K562 (cell line): ENCODE results near the gene PYGL. TPM values are rescaled to one million over a fixed set of nuclear protein-coding genes. Genes with fewer than 3 reads are reported as not detected.

ENCODE experiments used
- ATAC-seq: fragments of 200-7000 bp; cut with Tn5 transposase; 3 replicates; pipeline ENCODE4 v1.9.1; 2020; ENCODE audit warnings: moderate library complexity
- BruUV-seq: library from RNA; stranded (reverse); fragments of 400-500 nt; replicated peaks from 2 replicates; lab custom pipeline; 2021; lab: Mats Ljungman, UMichigan
- CTCF ChIA-PET: fragments of 300-600 bp; formaldehyde crosslinking; extraction: SDS; loops from one replicate; lab custom pipeline; 2021; ENCODE audit warnings: low intra/inter-chr PET ratio; lab: Yijun Ruan, JAX
- POLR2A ChIA-PET: fragments of 300-600, 350-650 bp; sonication (Branson Sonifier 250); formaldehyde crosslinking; extraction: SDS; loops from one replicate; lab custom pipeline; 2021; ENCODE audit warnings: antibody characterized with exemption, inconsistent platforms; lab: Yijun Ruan, JAX
- DNase-seq, 4 experiments: peaks; one replicate each; pipeline versions ENCODE4 v3.0.0 to v3.0.0-alpha.2; 2011 to 2018; ENCODE audit warnings: low spot score in 3 of 4, mixed read lengths in 3 of 4; ENCODE audit errors: extremely low read depth in 1 of 4
- FAIRE-seq: peaks from 2 replicates; lab custom pipeline; 2011; peaks lifted over from hg19 to GRCh38; lab: Jason Lieb, UNC
- H2AFZ ChIP-seq: 2 replicates; pipeline ENCODE4 v1.6.0; 2011; ENCODE audit warnings: low read depth, low read length, control low read depth, inconsistent platforms
- H3K27ac ChIP-seq: fragments of 200-600 bp; 3 replicates; pipeline ENCODE4 v1.8.0; 2011; ENCODE audit warnings: low read depth, mild to moderate bottlenecking, control low read depth, inconsistent platforms, low read length, moderate library complexity, mixed read lengths; ENCODE audit errors: extremely low read depth
- H3K27me3 ChIP-seq, 2 experiments: fragments of 300-600 bp in 1 of 2; 2 replicates in 1 of 2; 3 replicates in 1 of 2; pipeline versions ENCODE4 v1.6.0 to v1.8.0; 2011; ENCODE audit warnings: inconsistent platforms in 2 of 2, low read length in 2 of 2, mild to moderate bottlenecking in 1 of 2, mixed read lengths in 1 of 2, moderate library complexity in 1 of 2; ENCODE audit not compliant: control insufficient read depth in 2 of 2, insufficient read depth in 2 of 2
- H3K36me3 ChIP-seq: fragments of 300-600 bp; 3 replicates; pipeline ENCODE4 v1.8.0; 2011; ENCODE audit warnings: mild to moderate bottlenecking, low read length, inconsistent platforms; ENCODE audit not compliant: control insufficient read depth, insufficient read depth
- H3K4me1 ChIP-seq, 2 experiments: fragments of 200-600 bp in 1 of 2; replicated peaks in 1 of 2; 2 replicates in 1 of 2; 3 replicates in 1 of 2; pipeline versions ENCODE4 v1.5.1 to v1.8.0; 2011; ENCODE audit warnings: inconsistent platforms in 2 of 2, low read length in 2 of 2, mild to moderate bottlenecking in 1 of 2, mixed read lengths in 1 of 2, moderate library complexity in 1 of 2; ENCODE audit not compliant: control insufficient read depth in 2 of 2, insufficient read depth in 2 of 2
- H3K4me2 ChIP-seq: 2 replicates; pipeline ENCODE4 v1.6.1; 2011; ENCODE audit warnings: low read length, control low read depth, inconsistent platforms, mixed read lengths; ENCODE audit not compliant: insufficient read depth
- H3K4me3 ChIP-seq: fragments of 200-600 bp; sonication (generic), shearing (Covaris generic); 2 replicates; pipeline ENCODE4 v1.5.1; 2016; ENCODE audit warnings: control low read depth, inconsistent platforms
- H3K79me2 ChIP-seq: fragments of 200-600 bp; 3 replicates; pipeline ENCODE4 v1.8.0; 2011; ENCODE audit warnings: low read length, inconsistent platforms; ENCODE audit not compliant: control insufficient read depth, insufficient read depth
- H3K9ac ChIP-seq, 2 experiments: 2 replicates each; pipeline versions ENCODE4 v1.6.0 to v1.6.1; 2011; ENCODE audit warnings: low read depth in 2 of 2, low read length in 2 of 2, control low read depth in 1 of 2, inconsistent platforms in 1 of 2, mild to moderate bottlenecking in 1 of 2, mixed read lengths in 1 of 2; ENCODE audit not compliant: insufficient read depth in 1 of 2
- H3K9me1 ChIP-seq: one replicate; pipeline ENCODE4 v1.6.0; 2011; ENCODE audit warnings: inconsistent platforms, mild to moderate bottlenecking, low read length, moderate library complexity; ENCODE audit not compliant: control insufficient read depth, insufficient read depth
- H3K9me3 ChIP-seq: replicated peaks from 2 replicates; pipeline ENCODE4 v1.5.1; 2011; ENCODE audit warnings: low read depth, low read length, inconsistent platforms; ENCODE audit not compliant: control insufficient read depth, insufficient read depth
- H4K20me1 ChIP-seq: replicated peaks from 2 replicates; pipeline ENCODE4 v1.6.1; 2011; ENCODE audit warnings: low read length, inconsistent platforms, mixed read lengths; ENCODE audit not compliant: control insufficient read depth, insufficient read depth
- ARID1B ChIP-seq: fragments of 450-650 bp; IDR thresholded peaks from 2 replicates; pipeline ENCODE4 v1.6.1; 2016; ENCODE audit warnings: antibody characterized with exemption, mild to moderate bottlenecking, inconsistent platforms
- ELF1 ChIP-seq: fragments of 200-800 bp; sonication (Bioruptor generic); IDR thresholded peaks from 2 replicates; pipeline ENCODE4 v1.6.1; 2016; ENCODE audit warnings: missing genetic modification characterization, missing compliant biosample characterization
- EP400 ChIP-seq: fragments of 450-650 bp; IDR thresholded peaks from 2 replicates; pipeline ENCODE4 v1.6.1; 2017; ENCODE audit warnings: antibody characterized with exemption, mild to moderate bottlenecking, moderate library complexity
- ETV1 ChIP-seq: fragments of 450-650 bp; conservative IDR thresholded peaks from 2 replicates; pipeline ENCODE4 v1.6.1; 2016; ENCODE audit warnings: missing genetic modification characterization, control low read depth, low read depth, missing compliant biosample characterization
- HMGN3 ChIP-seq: IDR thresholded peaks from 2 replicates; pipeline ENCODE4 v1.6.1; 2011; ENCODE audit warnings: borderline replicate concordance, low read depth, mild to moderate bottlenecking, mixed read lengths, low read length; ENCODE audit not compliant: insufficient read length; ENCODE audit errors: extremely low read depth
- KAT8 ChIP-seq: fragments of 450-650 bp; IDR thresholded peaks from 2 replicates; pipeline ENCODE4 v1.6.1; 2016; ENCODE audit warnings: low read depth, mild to moderate bottlenecking
- RBM34 ChIP-seq: fragments of 200-400 bp; formaldehyde crosslinking; IDR thresholded peaks from 2 replicates; pipeline ENCODE4 v1.6.1; 2018; ENCODE audit warnings: low read length, borderline replicate concordance; ENCODE audit not compliant: insufficient read depth
- SAFB ChIP-seq: fragments of 200-400 bp; formaldehyde crosslinking; IDR thresholded peaks from 2 replicates; pipeline ENCODE4 v1.6.1; 2017; ENCODE audit warnings: low read depth, low read length, borderline replicate concordance
- SIRT6 ChIP-seq: IDR thresholded peaks from one replicate; pipeline ENCODE4 v1.6.1; 2012; ENCODE audit warnings: low read depth, mild to moderate bottlenecking, control low read depth, inconsistent platforms, low read length, moderate library complexity
- SRF ChIP-seq, 2 experiments: fragments of 250-450, 450-650 bp in 1 of 2; sonication (Bioruptor Pico) in 1 of 2; sonication (generic) in 1 of 2; formaldehyde crosslinking; IDR thresholded peaks; 2 replicates each; pipeline versions ENCODE4 v1.5.0 to v1.5.1; 2020 to 2022; ENCODE audit warnings: mild to moderate bottlenecking in 1 of 2, missing genetic modification reagents in 1 of 2
- TRIM24 ChIP-seq, 2 experiments: fragments of 450-650 bp; IDR thresholded peaks; 2 replicates each; pipeline ENCODE4 v1.6.1; 2016
- ZNF766 ChIP-seq: fragments of 200-800 bp; sonication (Bioruptor generic); conservative IDR thresholded peaks from 2 replicates; pipeline ENCODE4 v1.6.1; 2016; ENCODE audit warnings: missing genetic modification characterization, missing compliant biosample characterization
- WGBS: fragments of 100-300 bp; shearing (Covaris generic); methylation state at CpG from one replicate; pipeline ENCODE4 v1.1.6; 2016; ENCODE audit warnings: low coverage, mixed read lengths; ENCODE audit not compliant: insufficient coverage; ENCODE audit errors: missing lambda C conversion rate; 5-methylcytosine and 5-hydroxymethylcytosine counted together
- in situ Hi-C: fragments of 300-500 bp; cut with MboI; formaldehyde crosslinking; loops from 4 replicates; pipeline ENCODE4 v1.15.0; 2018; ENCODE audit warnings: inconsistent platforms, mixed read lengths
- intact Hi-C: fragments of 100-400 bp; cut with micrococcal nuclease; formaldehyde crosslinking; loops from 2 replicates; pipeline ENCODE4 v1.14.2; 2022
- polyA plus RNA-seq, 8 experiments: library from polyadenylated mRNA; depleted of rRNA in 4 of 8; stranded (reverse) in 5 of 8; unstranded in 3 of 8; fragments of >200 nt; fragmentation: Nextera tagmentation in 2 of 8; fragmentation: Illumina TruSeq in 1 of 8; extraction: Ambion mirVana in 2 of 8; extraction: Trizol in 1 of 8; gene quantifications; 2 replicates each; pipeline versions ENCODE4 v1.2.1 to v1.2.3, GENCODE V29; 2011 to 2014; ENCODE audit warnings: inconsistent platforms in 1 of 8, missing spikeins in 1 of 8
- total RNA-seq, 7 experiments: library from RNA; depleted of rRNA in 6 of 7; stranded (reverse); fragments of >200 nt in 6 of 7; fragmentation: Illumina TruSeq in 2 of 7; extraction: Trizol in 2 of 7; gene quantifications; 2 replicates each; pipeline versions ENCODE4 v1.2.1 to v1.2.3, GENCODE V29; 2011 to 2021; ENCODE audit warnings: low replicate concordance in 1 of 7
- TF ChIP-seq, protein P1 (sequence below), 2 experiments: fragments of 150-350 bp in 1 of 2; IDR thresholded peaks; 2 replicates each; pipeline ENCODE4 v1.6.1; 2012 to 2016; ENCODE audit warnings: low read depth in 2 of 2, low read length in 2 of 2, mild to moderate bottlenecking in 1 of 2, moderate library complexity in 1 of 2
- TF ChIP-seq, protein P2 (sequence below): sonication (generic); formaldehyde crosslinking; IDR thresholded peaks from 2 replicates; pipeline ENCODE4 v1.8.0; 2022; ENCODE audit warnings: mild to moderate bottlenecking, missing genetic modification reagents
- TF ChIP-seq, protein P3 (sequence below): fragments of 450-650 bp; formaldehyde crosslinking; IDR thresholded peaks from 2 replicates; pipeline ENCODE4 v1.4.0; 2020; ENCODE audit warnings: mild to moderate bottlenecking, moderate library complexity

PYGL gene
- total and polyA plus RNA-seq, 9 of the 15 experiments (the other 6 are each of a cell fraction or from before 2014, with no cell fraction given), result 3.5 to 17.9 (median 13.1) TPM

- peak overlapping the region; percentile 92 for H2AFZ ChIP-seq
- CTCF ChIA-PET, result interaction anchor here (0.5 to 0.7 kb wide), 2 partner anchors 98 to 176 kb away, joined by 3 read pairs; no protein-coding TSS in a partner anchor
- peak; percentile 97 for ATAC-seq
- peak; percentile 76 to 87 (median 78) for DNase-seq
- BruUV-seq, result no TSS peak
- 21% methylated on average over 4 of the region's 5 CpGs for WGBS
- intact Hi-C loops (loop anchor here (2.0 to 10.0 kb wide), 4 partner anchors 78 to 269 kb away; no protein-coding TSS in a partner anchor), in situ Hi-C loops (no loop called here)
- H3K4me1 ChIP-seq, result peaks cover 0 to 12% of the 10 kb centered on the region in 2 experiments; a peak in 3 of 5 replicates
- H3K9ac ChIP-seq, result peak overlapping the region in 1 of 2 experiments; percentile 60; a peak in 2 of 4 replicates
- H3K9me3 ChIP-seq, result no peaks in the 10 kb centered on the region
- H4K20me1 ChIP-seq, result no peaks in the 10 kb centered on the region
- POLR2A ChIA-PET, result interaction anchor here (0.9 kb wide), 1 partner anchor 11 kb away, joined by 4 read pairs; the partner anchor contains the start of gene PYGL
- no peaks in the 10 kb centered on the region for H3K27me3 ChIP-seq
- H3K27ac ChIP-seq, result peak overlapping the region; percentile 91
- no peaks in the 10 kb centered on the region for H3K36me3 ChIP-seq
- no peaks in the 10 kb centered on the region for H3K9me1 ChIP-seq
- peak overlapping the region; percentile 67 for H3K4me2 ChIP-seq
- H3K79me2 ChIP-seq, result no peaks in the 10 kb centered on the region
- H3K4me3 ChIP-seq, result no peak overlapping the region
- peak; percentile 87 for FAIRE-seq
- TF ChIP-seq ELF1 (tag) (peak; percentile 81), HMGN3 (no peak), ZNF766 (CRISPR knock-in tag) (no peak), ARID1B (peak; percentile 80), RBM34 (no peak), SIRT6 (no peak), SRF (CRISPR knock-in tag; IDR thresholded peaks at IDR 0.05) (no peak), TRIM24 (IDR thresholded peaks at IDR 0.05) (0 out of 4 replicates have a peak, but pooled peaks of 1 of the 2 experiments have one; percentile 24), EP400 (peak; percentile 42; the same call in 1 of the 2 replicates), ETV1 (tag) (peak; percentile 46; the same call in 1 of the 2 replicates), SAFB (no peak), KAT8 (no peak)
- TF ChIP-seq, protein P1, sequence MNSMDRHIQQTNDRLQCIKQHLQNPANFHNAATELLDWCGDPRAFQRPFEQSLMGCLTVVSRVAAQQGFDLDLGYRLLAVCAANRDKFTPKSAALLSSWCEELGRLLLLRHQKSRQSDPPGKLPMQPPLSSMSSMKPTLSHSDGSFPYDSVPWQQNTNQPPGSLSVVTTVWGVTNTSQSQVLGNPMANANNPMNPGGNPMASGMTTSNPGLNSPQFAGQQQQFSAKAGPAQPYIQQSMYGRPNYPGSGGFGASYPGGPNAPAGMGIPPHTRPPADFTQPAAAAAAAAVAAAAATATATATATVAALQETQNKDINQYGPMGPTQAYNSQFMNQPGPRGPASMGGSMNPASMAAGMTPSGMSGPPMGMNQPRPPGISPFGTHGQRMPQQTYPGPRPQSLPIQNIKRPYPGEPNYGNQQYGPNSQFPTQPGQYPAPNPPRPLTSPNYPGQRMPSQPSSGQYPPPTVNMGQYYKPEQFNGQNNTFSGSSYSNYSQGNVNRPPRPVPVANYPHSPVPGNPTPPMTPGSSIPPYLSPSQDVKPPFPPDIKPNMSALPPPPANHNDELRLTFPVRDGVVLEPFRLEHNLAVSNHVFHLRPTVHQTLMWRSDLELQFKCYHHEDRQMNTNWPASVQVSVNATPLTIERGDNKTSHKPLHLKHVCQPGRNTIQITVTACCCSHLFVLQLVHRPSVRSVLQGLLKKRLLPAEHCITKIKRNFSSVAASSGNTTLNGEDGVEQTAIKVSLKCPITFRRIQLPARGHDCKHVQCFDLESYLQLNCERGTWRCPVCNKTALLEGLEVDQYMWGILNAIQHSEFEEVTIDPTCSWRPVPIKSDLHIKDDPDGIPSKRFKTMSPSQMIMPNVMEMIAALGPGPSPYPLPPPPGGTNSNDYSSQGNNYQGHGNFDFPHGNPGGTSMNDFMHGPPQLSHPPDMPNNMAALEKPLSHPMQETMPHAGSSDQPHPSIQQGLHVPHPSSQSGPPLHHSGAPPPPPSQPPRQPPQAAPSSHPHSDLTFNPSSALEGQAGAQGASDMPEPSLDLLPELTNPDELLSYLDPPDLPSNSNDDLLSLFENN (IDR thresholded peaks at IDR 0.05; ENCODE audit: low read depth in 2 of 2, low read length in 2 of 2), result peak in 1 of 2 experiments; percentile 14; a peak in 1 of 4 replicates
- TF ChIP-seq, protein P2, sequence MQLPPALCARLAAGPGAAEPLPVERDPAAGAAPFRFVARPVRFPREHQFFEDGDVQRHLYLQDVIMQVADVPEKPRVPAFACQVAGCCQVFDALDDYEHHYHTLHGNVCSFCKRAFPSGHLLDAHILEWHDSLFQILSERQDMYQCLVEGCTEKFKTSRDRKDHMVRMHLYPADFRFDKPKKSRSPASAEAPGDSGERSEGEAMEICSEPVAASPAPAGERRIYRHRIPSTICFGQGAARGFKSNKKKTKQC (CRISPR knock-in tag), result no peak
- TF ChIP-seq, protein P3, sequence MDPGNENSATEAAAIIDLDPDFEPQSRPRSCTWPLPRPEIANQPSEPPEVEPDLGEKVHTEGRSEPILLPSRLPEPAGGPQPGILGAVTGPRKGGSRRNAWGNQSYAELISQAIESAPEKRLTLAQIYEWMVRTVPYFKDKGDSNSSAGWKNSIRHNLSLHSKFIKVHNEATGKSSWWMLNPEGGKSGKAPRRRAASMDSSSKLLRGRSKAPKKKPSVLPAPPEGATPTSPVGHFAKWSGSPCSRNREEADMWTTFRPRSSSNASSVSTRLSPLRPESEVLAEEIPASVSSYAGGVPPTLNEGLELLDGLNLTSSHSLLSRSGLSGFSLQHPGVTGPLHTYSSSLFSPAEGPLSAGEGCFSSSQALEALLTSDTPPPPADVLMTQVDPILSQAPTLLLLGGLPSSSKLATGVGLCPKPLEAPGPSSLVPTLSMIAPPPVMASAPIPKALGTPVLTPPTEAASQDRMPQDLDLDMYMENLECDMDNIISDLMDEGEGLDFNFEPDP, result no peak
These were observed 11.2 kb upstream of the PYGL start for GRCh38 chr14:50955373-50956043.
